Liver (tissue), 9 donors: ENCODE measurements around the gene VAV3. TPM values are rescaled to one million over a fixed set of nuclear protein-coding genes. Genes with fewer than 3 reads are reported as not detected.
"Not testable (repeated sequence)": the region's sequence is repeated elsewhere in the genome, so short reads cannot be mapped to it uniquely, and the experiment has no call there.

ENCODE experiments used
- DNase-seq: peaks from one replicate; pipeline ENCODE4 v3.0.0-alpha.2; 2017; ENCODE audit warnings: low spot score
- H3K27ac ChIP-seq, 2 donors: one replicate each; pipeline ENCODE4 v1.7.0; 2013; ENCODE audit warnings: inconsistent platforms in 2 of 2, low read length in 2 of 2, control low read depth in 1 of 2, low read depth in 1 of 2, mild to moderate bottlenecking in 1 of 2
- H3K27me3 ChIP-seq, 4 donors: one replicate each; pipeline versions ENCODE4 v1.6.1 to v1.7.0; 2013; ENCODE audit warnings: low read length in 3 of 4, inconsistent platforms in 1 of 4, mild to moderate bottlenecking in 1 of 4, moderate library complexity in 1 of 4; ENCODE audit not compliant: control insufficient read depth in 4 of 4, insufficient read depth in 4 of 4
- H3K36me3 ChIP-seq, 4 donors: one replicate each; pipeline versions ENCODE4 v1.6.1 to v1.7.0; 2013; ENCODE audit warnings: low read length in 3 of 4, mild to moderate bottlenecking in 3 of 4, low read depth in 1 of 4, moderate library complexity in 1 of 4; ENCODE audit not compliant: control insufficient read depth in 4 of 4, insufficient read depth in 3 of 4
- H3K4me1 ChIP-seq, 4 donors: one replicate each; pipeline versions ENCODE4 v1.6.1 to v1.7.0; 2013; ENCODE audit warnings: low read length in 3 of 4, mild to moderate bottlenecking in 3 of 4, moderate library complexity in 1 of 4; ENCODE audit not compliant: control insufficient read depth in 4 of 4, insufficient read depth in 4 of 4
- H3K4me3 ChIP-seq, 3 donors: one replicate each; pipeline versions ENCODE4 v1.6.1 to v1.7.0; 2013; ENCODE audit warnings: low read length in 3 of 3, control low read depth in 1 of 3, low read depth in 1 of 3, mild to moderate bottlenecking in 1 of 3
- H3K9ac ChIP-seq, 2 donors: one replicate each; pipeline ENCODE4 v1.7.0; 2013; ENCODE audit warnings: low read length in 2 of 2, mild to moderate bottlenecking in 2 of 2, moderate library complexity in 2 of 2, control low read depth in 1 of 2, low read depth in 1 of 2
- H3K9me3 ChIP-seq, 4 donors: one replicate each; pipeline versions ENCODE4 v1.6.1 to v1.7.0; 2013; ENCODE audit warnings: low read length in 3 of 4; ENCODE audit not compliant: control insufficient read depth in 4 of 4
- ATF3 ChIP-seq: IDR thresholded peaks from 2 replicates; pipeline ENCODE4 v1.6.1; 2016; ENCODE audit warnings: antibody characterized with exemption
- CTCF ChIP-seq: fragments of 150-350 bp; IDR thresholded peaks from 2 replicates; pipeline ENCODE4 v1.5.1; 2017; ENCODE audit warnings: improper control_type of control experiment, low read depth, low read length; ENCODE audit not compliant: missing input control
- EGR1 ChIP-seq, 2 donors: IDR thresholded peaks; 2 replicates each; pipeline ENCODE4 v1.6.1; 2016 to 2018; ENCODE audit warnings: antibody characterized with exemption in 2 of 2, low read depth in 2 of 2
- HNF4A ChIP-seq, 2 donors: conservative IDR thresholded peaks; 2 replicates each; pipeline ENCODE4 v1.6.1; 2016; ENCODE audit warnings: antibody characterized with exemption in 2 of 2, mild to moderate bottlenecking in 2 of 2
- HNF4G ChIP-seq: IDR thresholded peaks from 2 replicates; pipeline ENCODE4 v1.6.1; 2016; ENCODE audit warnings: antibody characterized with exemption
- JUND ChIP-seq, 2 donors: IDR thresholded peaks; 2 replicates each; pipeline ENCODE4 v1.6.1; 2016; ENCODE audit warnings: antibody characterized with exemption in 2 of 2
- NR2F2 ChIP-seq: IDR thresholded peaks from 2 replicates; pipeline ENCODE4 v1.6.1; 2016; ENCODE audit warnings: antibody characterized with exemption
- RXRA ChIP-seq, 2 donors: IDR thresholded peaks; 2 replicates each; pipeline ENCODE4 v1.6.1; 2017 to 2018; ENCODE audit warnings: antibody characterized with exemption in 2 of 2, mild to moderate bottlenecking in 1 of 2
- TAF1 ChIP-seq: conservative IDR thresholded peaks from 2 replicates; pipeline ENCODE4 v1.6.1; 2016; ENCODE audit warnings: antibody characterized with exemption, mild to moderate bottlenecking
- ZBTB33 ChIP-seq: IDR thresholded peaks from 2 replicates; pipeline ENCODE4 v1.6.1; 2016; ENCODE audit warnings: antibody characterized with exemption
- WGBS: extraction: QIAGEN DNeasy Blood & Tissue Kit; methylation state at CpG from one replicate; pipeline ENCODE4 v1.1.7; 2013; 5-methylcytosine and 5-hydroxymethylcytosine counted together
- polyA plus RNA-seq, 2 donors: library from polyadenylated mRNA; stranded (reverse) in 1 of 2; unstranded in 1 of 2; fragments of 200-250 nt in 1 of 2; fragments of >200 nt in 1 of 2; fragmentation: Nextera tagmentation in 1 of 2; extraction: Ambion mirVana in 1 of 2; gene quantifications; one replicate each; pipeline versions ENCODE4 v1.2.1 to v1.2.3, GENCODE V29; 2013 to 2015
- total RNA-seq, 2 donors: library from RNA; depleted of rRNA; stranded (reverse); fragments of >200 nt; gene quantifications; one replicate each; pipeline ENCODE4 v1.2.3, GENCODE V29; 2014
- donor health status: healthy.
- donor health status: healthy.
- donor health status: healthy.
- donor health status: healthy.
- donor health status: healthy.

VAV3 gene
- total and polyA plus RNA-seq, 4 donors = 0.46 to 4.8 (median 2.7) TPM

GRCh38 chr1:107727866-107728265 is 237.1 kb downstream of the VAV3 start (continued):
- TF ChIP-seq ATF3 (no peak), NR2F2 (no peak), EGR1 (IDR thresholded peaks at IDR 0.05; ENCODE audit: low read depth in 2 of 2) (no peak), HNF4A (conservative IDR thresholded peaks at IDR 0.05) (no peak), TAF1 (no peak)

- no peaks in the 10 kb centered on the region for H3K27me3 ChIP-seq
- no peaks in the 10 kb centered on the region for H3K4me1 ChIP-seq
- H3K36me3 ChIP-seq = no peaks in the 10 kb centered on the region
- H3K27ac ChIP-seq = no peak overlapping the region
- TF ChIP-seq CTCF = no peak
- TF ChIP-seq TAF1 = no peak
- TF ChIP-seq RXRA (IDR thresholded peaks at IDR 0.05) = no peak
- TF ChIP-seq HNF4G = no peak
- no peak for TF ChIP-seq NR2F2
- no peak for TF ChIP-seq ZBTB33
- TF ChIP-seq JUND (IDR thresholded peaks at IDR 0.05) = no peak
- 87% methylated on average over 2 of the region's 2 CpGs for WGBS
- no peak overlapping the region for H3K4me3 ChIP-seq
- H3K9me3 ChIP-seq = no peaks in the 10 kb centered on the region
- DNase-seq = no peak
- no peak overlapping the region for H3K9ac ChIP-seq
Observed at GRCh38 chr1:107726860-107727259, 238.1 kb downstream of the VAV3 start.

- Histone ChIP-seq H3K4me3 (no peak overlapping the region), H3K27me3 (no peaks in the 10 kb centered on the region), H3K9me3 (no peaks in the 10 kb centered on the region), H3K4me1 (no peaks in the 10 kb centered on the region), H3K27ac (no peak overlapping the region), H3K9ac (no peak overlapping the region), H3K36me3 (no peaks in the 10 kb centered on the region)
- TF ChIP-seq TAF1 = no peak
- no peak for TF ChIP-seq ZBTB33
- DNase-seq = no peak
- 70% methylated on average over 1 of the region's 1 CpG for WGBS
Observed at GRCh38 chr1:107724648-107725047, 240.3 kb downstream of the VAV3 start.

- 94% methylated on average over 4 of the region's 4 CpGs for WGBS
- DNase-seq, H3K9ac ChIP-seq: not testable (repeated sequence)
Observed at GRCh38 chr1:107720210-107720609, 244.8 kb downstream of the VAV3 start.

More at GRCh38 chr1:107720210-107720609, 244.8 kb downstream of the VAV3 start:
- not testable (repeated sequence) for H3K36me3 ChIP-seq, H3K27ac ChIP-seq, H3K27me3 ChIP-seq, H3K4me3 ChIP-seq, H3K4me1 ChIP-seq, H3K9me3 ChIP-seq
